BE2C (cell line): Measurements from ENCODE around the gene PLVAP.

Experiments
- DNase-seq: peaks from one replicate; pipeline ENCODE4 v3.0.0-alpha.2; 2020
- H3K27me3 ChIP-seq: fragments of 250-450 bp; sonication (Bioruptor Pico); 2 replicates; pipeline ENCODE4 v1.5.1; 2020; ENCODE audit warnings: mild to moderate bottlenecking
- H3K36me3 ChIP-seq: fragments of 250-450 bp; sonication (Bioruptor Pico); 2 replicates; pipeline ENCODE4 v1.5.1; 2020; ENCODE audit warnings: mild to moderate bottlenecking
- H3K4me1 ChIP-seq: fragments of 250-450 bp; sonication (Bioruptor Pico); 2 replicates; pipeline ENCODE4 v1.5.1; 2020
- H3K4me3 ChIP-seq: 2 replicates; pipeline ENCODE4 v1.5.1; 2011; ENCODE audit warnings: low read depth, low read length
- H3K9me3 ChIP-seq: fragments of 250-450 bp; sonication (Bioruptor Pico); 2 replicates; pipeline ENCODE4 v1.5.1; 2020
- CTCF ChIP-seq: IDR thresholded peaks from 2 replicates; pipeline ENCODE4 v1.5.1; 2012; ENCODE audit warnings: mild to moderate bottlenecking, low read depth, low read length

Gene PLVAP

GRCh38 chr19:17411801-17412200 is 34.7 kb upstream of the PLVAP start:
- H3K36me3 ChIP-seq, result no peaks in the 10 kb centered on the region
- H3K4me1 ChIP-seq, result peaks cover 15% of the 10 kb centered on the region
- H3K27me3 ChIP-seq, result no peaks in the 10 kb centered on the region
- H3K9me3 ChIP-seq, result no peaks in the 10 kb centered on the region; the same call in 1 of the 2 replicates
- DNase-seq, result no peak
- H3K4me3 ChIP-seq, result no peak overlapping the region
- no peak for TF ChIP-seq CTCF

GRCh38 chr19:17409990-17410389 is 32.8 kb upstream of the PLVAP start:
- Histone ChIP-seq H3K36me3 (no peaks in the 10 kb centered on the region), H3K4me3 (no peak overlapping the region), H3K4me1 (peaks cover 29% of the 10 kb centered on the region), H3K9me3 (no peaks in the 10 kb centered on the region; the same call in 1 of the 2 replicates), H3K27me3 (no peaks in the 10 kb centered on the region)
- no peak for DNase-seq
- TF ChIP-seq CTCF, result no peak

GRCh38 chr19:17406887-17407196 is 29.7 kb upstream of the PLVAP start:
- no peak for TF ChIP-seq CTCF
- H3K4me1 ChIP-seq, result peaks cover 23% of the 10 kb centered on the region
- no peaks in the 10 kb centered on the region for H3K9me3 ChIP-seq
- DNase-seq, result no peak
- no peaks in the 10 kb centered on the region for H3K27me3 ChIP-seq
- H3K4me3 ChIP-seq, result no peak overlapping the region; the same call in 1 of the 2 replicates
- no peaks in the 10 kb centered on the region for H3K36me3 ChIP-seq

GRCh38 chr19:17406046-17406886 is 29.1 kb upstream of the PLVAP start:
- Histone ChIP-seq H3K9me3 (no peaks in the 10 kb centered on the region), H3K27me3 (no peaks in the 10 kb centered on the region), H3K36me3 (no peaks in the 10 kb centered on the region), H3K4me3 (no peak overlapping the region), H3K4me1 (peaks cover 22% of the 10 kb centered on the region)
- no peak for TF ChIP-seq CTCF
- no peak for DNase-seq

GRCh38 chr19:17405250-17406045 is 28.3 kb upstream of the PLVAP start, which contains the start of gene BST2:
Gene BST2, minus strand, starts transcription at chr19:17405630. Its CDS starts 55 bp downstream, at chr19:17405575.
- H3K9me3 ChIP-seq, result no peaks in the 10 kb centered on the region
- peak; percentile 24 for DNase-seq
- H3K27me3 ChIP-seq, result no peaks in the 10 kb centered on the region
- peaks cover 22% of the 10 kb centered on the region for H3K4me1 ChIP-seq
- H3K36me3 ChIP-seq, result no peaks in the 10 kb centered on the region
- no peak for TF ChIP-seq CTCF
- H3K4me3 ChIP-seq, result no peak within 1 kb of the TSS
